GM21447 (cell line): ENCODE results near the gene SGPP1.
A peak's percentile ranks its signal among the peaks of the same experiment; 100 is the strongest.
"Not testable (repeated sequence)": the region's sequence is repeated elsewhere in the genome, so short reads cannot be mapped to it uniquely, and the experiment has no call there.

Experiments
- ATAC-seq: cut with Tn5 transposase; IDR thresholded peaks from one replicate; pipeline ENCODE4 v1.9.1; 2021; ENCODE audit not compliant: unreplicated experiment

Gene SGPP1

DNA sequence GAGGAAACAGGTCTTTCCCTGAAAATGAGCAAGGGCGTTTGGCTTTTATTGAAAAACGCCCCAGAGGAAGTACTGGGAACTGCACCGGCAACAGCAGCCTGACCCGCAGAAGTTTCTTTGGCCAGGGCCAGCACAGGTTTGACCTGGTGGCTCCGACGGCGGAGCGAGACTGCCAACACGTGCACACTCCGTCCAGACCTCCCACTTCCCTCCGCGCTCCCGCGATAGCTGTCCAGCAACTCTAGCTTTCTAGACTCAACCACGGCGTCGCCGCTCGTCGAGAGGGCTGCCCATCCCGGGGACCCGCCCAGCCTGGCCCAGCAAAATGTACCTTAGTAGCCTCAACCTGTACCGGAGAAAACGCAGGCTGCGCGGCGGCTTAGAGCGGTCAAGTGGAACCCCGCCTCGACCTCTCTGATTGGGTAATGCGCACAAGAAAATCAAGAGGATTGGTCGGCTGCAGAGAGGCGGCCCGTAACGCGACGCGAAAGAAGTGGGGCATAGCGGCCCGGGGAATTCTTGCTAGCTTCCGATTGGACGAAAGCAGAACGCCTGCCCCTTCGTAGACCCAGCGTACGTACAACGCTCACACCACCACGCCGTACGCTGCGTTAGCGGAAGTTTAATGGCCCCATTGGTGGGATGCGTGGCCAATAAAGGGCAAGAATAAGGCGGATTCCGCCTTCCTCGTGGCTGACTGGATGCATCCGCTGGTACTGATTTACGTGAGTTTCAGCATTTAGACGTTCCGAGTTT is 86.2 kb downstream of the SGPP1 start, which contains the start of gene WDR89:
WDR89 (minus strand) TSS at position 399 of the 756 bp plus-strand sequence. CDS start 41,929 bp downstream, outside the sequence.
- ATAC-seq = peak; percentile 85

DNA sequence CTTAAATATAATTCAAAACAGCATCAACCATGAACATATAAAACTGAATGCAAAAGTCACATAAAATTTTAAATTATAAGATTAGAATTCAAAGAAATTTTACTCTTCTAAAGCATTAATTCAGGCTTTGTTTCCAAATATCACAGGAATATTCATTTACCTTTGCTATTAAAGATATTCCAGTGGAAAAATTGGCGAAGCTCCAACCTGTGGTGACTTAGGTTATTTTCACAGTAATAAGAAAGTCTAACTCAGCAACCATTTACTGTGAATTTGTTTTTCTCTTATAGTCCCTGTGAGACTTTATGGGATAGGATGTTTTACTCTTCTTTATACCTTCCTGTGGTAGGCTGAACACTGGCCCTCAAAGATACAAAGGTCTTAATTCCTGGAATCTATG is 89.4 kb downstream of the SGPP1 start:
- ATAC-seq = no peak

DNA sequence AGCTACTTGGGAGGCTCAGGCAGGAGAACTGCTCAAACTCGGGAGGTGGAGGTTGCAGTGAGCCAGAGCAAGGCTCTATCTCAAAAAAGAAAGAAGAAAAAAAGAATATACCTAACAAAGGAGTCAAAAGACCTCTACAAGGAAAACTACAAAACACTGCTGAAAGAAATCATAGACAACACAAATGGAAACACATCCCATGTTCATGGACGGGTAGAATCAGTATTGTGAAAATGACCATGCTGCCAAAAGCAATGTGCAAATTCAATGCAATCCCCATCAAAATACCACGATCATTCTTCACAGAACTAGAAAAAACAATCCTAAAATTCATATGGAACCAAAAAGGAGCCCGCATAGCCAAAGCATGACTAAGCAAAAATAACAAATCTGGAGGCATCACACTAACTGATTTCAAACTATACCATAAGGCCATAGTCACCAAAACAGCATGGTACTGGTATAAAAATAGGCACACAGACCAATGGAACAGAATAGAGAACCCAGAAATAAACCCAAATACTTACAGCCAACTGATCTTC is 91.7 kb downstream of the SGPP1 start:
- not testable (repeated sequence) for ATAC-seq
